KOPT-K1 (cell line): ENCODE results near the gene CBX4.

Experiments used
- H3K27ac ChIP-seq: fragments of 200-600 bp; sonication (generic); 2 replicates; pipeline ENCODE4 v1.5.1; 2016; ENCODE audit warnings: antibody characterized with exemption, mild to moderate bottlenecking, low read depth, low read length; ENCODE audit not compliant: poor library complexity, severe bottlenecking
- H3K36me3 ChIP-seq: fragments of 200-600 bp; sonication (generic); 2 replicates; pipeline ENCODE4 v1.5.1; 2017; ENCODE audit warnings: antibody characterized with exemption, mild to moderate bottlenecking, low read length, moderate library complexity; ENCODE audit not compliant: insufficient read depth
- H3K9me3 ChIP-seq: fragments of 200-600 bp; sonication (generic); 2 replicates; pipeline ENCODE4 v1.5.1; 2017; ENCODE audit warnings: antibody characterized with exemption, low read length, mild to moderate bottlenecking; ENCODE audit not compliant: insufficient read depth, poor library complexity, severe bottlenecking

Gene CBX4

DNA sequence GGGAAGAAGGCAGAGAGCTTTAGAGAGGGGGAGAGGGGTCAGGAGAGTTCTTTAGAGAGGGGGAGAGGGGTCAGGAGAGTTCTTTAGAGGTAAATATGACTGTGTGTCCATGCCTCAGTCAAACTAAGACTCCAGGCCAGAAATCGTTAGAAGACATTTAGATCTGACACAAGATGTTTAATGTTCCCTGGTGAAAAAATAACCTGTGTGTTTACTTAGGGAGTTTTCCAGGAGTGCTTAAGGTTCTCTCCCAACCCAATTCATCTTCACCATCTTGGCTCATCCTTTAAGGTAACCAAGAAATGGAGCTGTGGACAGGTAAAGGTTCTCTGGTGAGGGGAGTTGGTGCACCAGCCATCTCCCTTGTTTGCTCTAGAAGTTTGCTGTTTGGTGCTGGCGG, 9.8 kb downstream of the CBX4 start:
- no peak overlapping the region for H3K27ac ChIP-seq

GRCh38 chr17:79829004-79829403, 10.2 kb downstream of the CBX4 start:
- Histone ChIP-seq H3K36me3 (peaks cover 12% of the 10 kb centered on the region), H3K9me3 (no peaks in the 10 kb centered on the region), H3K27ac (no peak overlapping the region)

More for the DNA sequence above, 9.8 kb downstream of the CBX4 start:
- no peaks in the 10 kb centered on the region for H3K9me3 ChIP-seq
- peaks cover 17% of the 10 kb centered on the region for H3K36me3 ChIP-seq

DNA sequence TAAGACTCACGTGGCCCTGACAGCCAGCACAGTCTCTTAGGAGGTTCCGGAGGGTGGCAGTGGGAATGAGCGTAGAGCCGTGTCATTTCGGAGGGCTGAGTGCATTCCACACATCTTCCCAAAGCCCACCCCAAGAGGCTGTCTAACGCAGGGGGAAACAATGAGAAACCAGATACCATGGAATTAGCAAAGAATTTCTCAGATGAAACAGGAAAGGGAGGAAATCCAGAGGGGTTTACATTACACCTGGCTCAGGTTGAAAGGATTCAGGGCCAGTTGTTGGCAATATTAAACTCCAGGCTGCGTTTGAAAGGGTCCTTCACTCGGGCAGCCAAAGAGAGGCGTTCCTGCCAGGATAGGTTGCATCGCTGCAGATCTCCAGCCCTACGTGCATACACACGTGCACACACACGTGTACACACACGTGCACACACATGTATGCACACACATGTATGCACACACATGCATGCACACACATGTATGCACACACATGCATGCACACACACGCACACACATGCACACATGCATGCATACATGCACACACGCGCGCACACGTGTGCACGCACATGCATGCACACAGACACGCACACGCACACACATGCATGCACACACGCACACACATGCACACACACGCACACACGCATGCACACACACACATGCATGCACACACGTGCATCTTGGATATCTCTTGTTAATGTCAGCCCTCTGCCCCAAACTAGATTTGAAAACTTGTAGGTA, 12.2 kb downstream of the CBX4 start:
- H3K27ac ChIP-seq, result no peak overlapping the region
- H3K36me3 ChIP-seq, result no peaks in the 10 kb centered on the region
- no peaks in the 10 kb centered on the region for H3K9me3 ChIP-seq

GRCh38 chr17:79826204-79826680, 13.0 kb downstream of the CBX4 start:
- H3K36me3 ChIP-seq, result no peaks in the 10 kb centered on the region
- H3K27ac ChIP-seq, result no peak overlapping the region
- no peaks in the 10 kb centered on the region for H3K9me3 ChIP-seq

- H3K9me3 ChIP-seq, result no peaks in the 10 kb centered on the region
- no peak overlapping the region for H3K27ac ChIP-seq
- H3K36me3 ChIP-seq, result no peaks in the 10 kb centered on the region
Observed at GRCh38 chr17:79825580-79825921, 13.7 kb downstream of the CBX4 start.

GRCh38 chr17:79824893-79825579, 14.2 kb downstream of the CBX4 start:
- Histone ChIP-seq H3K27ac (no peak overlapping the region), H3K36me3 (no peaks in the 10 kb centered on the region), H3K9me3 (no peaks in the 10 kb centered on the region)

DNA sequence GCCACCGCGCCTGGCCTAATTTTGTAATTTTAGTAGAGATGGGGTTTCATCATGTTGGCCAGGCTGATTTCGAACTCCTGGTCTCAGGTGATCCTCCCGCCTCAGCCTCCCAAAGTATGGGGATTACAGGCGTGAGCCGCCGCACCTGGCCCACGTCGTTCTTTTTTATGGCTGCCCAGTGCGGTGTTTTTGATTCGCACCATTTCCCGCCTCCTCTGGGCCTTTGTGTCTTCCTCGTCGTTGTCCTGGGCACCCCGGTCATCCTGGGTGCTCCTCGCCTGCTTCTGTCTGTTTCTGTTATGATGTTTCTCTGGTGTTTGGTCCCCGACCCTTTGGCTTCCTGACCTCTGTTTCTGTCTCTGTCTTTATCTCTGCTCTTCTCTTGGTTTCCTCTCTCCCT, 15.0 kb downstream of the CBX4 start:
- no peaks in the 10 kb centered on the region for H3K36me3 ChIP-seq
- H3K27ac ChIP-seq, result no peak overlapping the region

GRCh38 chr17:79822583-79823124, 16.6 kb downstream of the CBX4 start:
- Histone ChIP-seq H3K27ac (no peak overlapping the region), H3K9me3 (no peaks in the 10 kb centered on the region), H3K36me3 (no peaks in the 10 kb centered on the region)

More for the DNA sequence above, 15.0 kb downstream of the CBX4 start:
- H3K9me3 ChIP-seq, result no peaks in the 10 kb centered on the region

GRCh38 chr17:79821331-79822095, 17.7 kb downstream of the CBX4 start:
- no peak overlapping the region for H3K27ac ChIP-seq
- H3K9me3 ChIP-seq, result no peaks in the 10 kb centered on the region
- H3K36me3 ChIP-seq, result no peaks in the 10 kb centered on the region

- H3K9me3 ChIP-seq, result no peaks in the 10 kb centered on the region
- no peaks in the 10 kb centered on the region for H3K36me3 ChIP-seq
- no peak overlapping the region for H3K27ac ChIP-seq
Observed at GRCh38 chr17:79820959-79821330, 18.3 kb downstream of the CBX4 start.

- Histone ChIP-seq H3K9me3 (no peaks in the 10 kb centered on the region), H3K27ac (no peak overlapping the region), H3K36me3 (no peaks in the 10 kb centered on the region)
Observed at GRCh38 chr17:79819534-79820276, 19.5 kb downstream of the CBX4 start.

DNA sequence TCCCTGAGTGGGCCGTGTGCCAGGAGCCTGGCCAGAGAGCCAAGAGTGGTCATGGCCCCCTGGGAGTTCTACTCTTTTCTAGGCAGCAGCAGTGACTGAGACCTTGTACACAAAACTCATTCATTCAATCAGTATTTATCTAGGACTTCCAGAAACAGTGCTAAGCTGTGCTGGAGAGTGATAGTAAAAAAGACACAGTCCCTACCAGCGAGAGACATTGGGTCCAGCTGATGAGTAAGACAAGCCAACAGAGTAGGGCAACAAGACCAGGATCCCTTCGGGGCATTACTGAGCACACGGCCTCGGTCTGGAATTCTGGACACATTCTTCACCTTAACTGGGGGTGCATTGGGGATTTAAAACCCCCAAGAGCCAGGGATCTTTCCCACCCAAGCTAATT, 20.2 kb downstream of the CBX4 start:
- no peaks in the 10 kb centered on the region for H3K9me3 ChIP-seq
- no peaks in the 10 kb centered on the region for H3K36me3 ChIP-seq
- no peak overlapping the region for H3K27ac ChIP-seq

DNA sequence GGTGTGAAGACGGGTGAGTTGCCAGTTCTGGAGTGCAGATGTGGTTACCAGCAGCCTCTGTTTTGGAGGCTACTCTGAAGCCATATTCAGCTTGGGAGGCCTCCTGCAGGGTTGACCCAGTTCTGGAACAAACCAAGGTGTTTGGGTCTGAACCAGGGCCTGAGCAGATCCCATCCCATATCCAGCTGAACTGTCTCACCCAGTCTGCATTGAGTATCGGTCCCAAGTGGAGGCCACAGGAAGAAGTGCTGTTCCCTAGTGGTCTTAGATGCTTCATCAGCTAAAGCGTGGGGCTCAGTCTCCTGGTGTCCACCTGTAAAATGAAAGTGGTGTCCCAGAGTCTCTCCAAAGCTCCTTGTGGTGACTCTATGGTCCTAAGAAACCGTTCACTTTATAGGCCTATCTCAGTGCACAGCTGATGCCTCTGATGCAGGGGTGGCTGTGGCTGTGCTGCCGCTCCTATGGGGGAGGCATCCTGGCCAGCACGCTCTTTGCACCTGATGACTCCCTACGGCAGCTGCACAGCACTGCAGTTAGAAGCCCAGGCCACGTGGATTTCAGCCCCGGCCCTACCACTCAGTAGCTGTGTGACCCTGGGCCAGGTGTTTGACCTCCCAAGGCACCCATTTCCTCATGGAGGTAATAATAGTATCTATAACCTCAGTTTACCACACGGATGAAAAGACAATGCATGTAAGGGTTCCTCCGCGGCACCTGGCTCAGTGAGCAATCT, 21.0 kb downstream of the CBX4 start:
- Histone ChIP-seq H3K27ac (no peak overlapping the region), H3K36me3 (no peaks in the 10 kb centered on the region), H3K9me3 (no peaks in the 10 kb centered on the region)

DNA sequence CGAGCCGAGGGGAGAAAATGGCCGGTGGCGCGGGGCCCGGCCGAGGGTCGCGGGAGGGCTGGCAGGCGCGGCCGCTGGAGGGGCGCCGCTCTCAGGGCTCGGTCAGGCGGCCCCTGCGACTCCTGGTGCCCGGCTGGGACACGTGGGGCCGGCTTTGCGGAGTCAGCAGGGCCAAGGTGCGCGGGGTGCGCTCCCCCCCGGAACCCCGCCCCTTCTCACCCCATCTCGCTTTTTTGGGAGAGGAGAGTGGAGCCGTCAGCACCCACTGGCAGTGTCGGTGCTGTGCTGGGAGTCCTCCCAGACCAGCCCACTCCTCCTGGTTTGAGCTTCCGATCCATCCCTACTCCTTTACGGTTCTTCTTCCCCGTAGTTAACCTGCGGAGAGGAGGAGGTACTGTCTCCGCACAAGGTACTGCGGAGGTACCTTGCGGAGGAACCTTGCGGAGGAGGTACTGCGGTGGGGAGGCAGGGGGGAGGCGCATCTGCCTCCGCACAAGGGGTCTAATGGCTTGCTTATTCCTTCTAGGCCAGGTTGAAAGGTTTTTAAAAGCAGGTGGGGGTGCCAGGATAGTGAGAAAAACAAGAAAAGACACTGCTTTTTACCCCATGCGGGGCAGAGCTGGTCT, 23.3 kb downstream of the CBX4 start:
- H3K27ac ChIP-seq, result no peak overlapping the region
- no peaks in the 10 kb centered on the region for H3K9me3 ChIP-seq
- H3K36me3 ChIP-seq, result no peaks in the 10 kb centered on the region
